Muscle of leg (tissue), 11 donors: ENCODE data around the gene RADIL. TPM values are rescaled to one million over a fixed set of nuclear protein-coding genes. Genes with fewer than 3 reads are reported as not detected.

ENCODE experiments used
- DNase-seq: peaks from one replicate; pipeline ENCODE4 v3.0.0; 2013
- H3K27ac ChIP-seq: one replicate; pipeline ENCODE4 v1.5.1; 2013; ENCODE audit warnings: mild to moderate bottlenecking, low read length, control low read depth
- H3K27me3 ChIP-seq: one replicate; pipeline ENCODE4 v1.6.1; 2013; ENCODE audit warnings: low read length; ENCODE audit not compliant: control insufficient read depth, insufficient read depth
- H3K36me3 ChIP-seq: one replicate; pipeline ENCODE4 v1.6.1; 2013; ENCODE audit warnings: low read length; ENCODE audit not compliant: control insufficient read depth, insufficient read depth
- H3K4me1 ChIP-seq: one replicate; pipeline ENCODE4 v1.6.1; 2013; ENCODE audit warnings: low read length; ENCODE audit not compliant: control insufficient read depth, insufficient read depth
- H3K4me3 ChIP-seq: one replicate; pipeline ENCODE4 v1.5.1; 2013; ENCODE audit warnings: low read length, control low read depth
- H3K9me3 ChIP-seq: replicated peaks from 2 replicates; pipeline ENCODE4 v1.6.1; 2013; ENCODE audit warnings: low read depth, low read length; ENCODE audit not compliant: control insufficient read depth
- WGBS: methylation state at CpG from one replicate; pipeline ENCODE4 v1.1.5; 2013; ENCODE audit warnings: missing lambda C conversion rate; ENCODE audit not compliant: insufficient coverage; 5-methylcytosine and 5-hydroxymethylcytosine counted together
- polyA plus RNA-seq, 8 donors: library from polyadenylated mRNA; unstranded; fragments of 120-200 nt; gene quantifications; one replicate each; pipeline versions ENCODE4 v1.2.1 to v1.2.3, GENCODE V29; 2013; ENCODE audit warnings: inconsistent platforms in 1 of 8, low replicate concordance in 1 of 8; ENCODE audit not compliant: insufficient read length in 8 of 8, insufficient read depth in 1 of 8
- total RNA-seq: library from RNA; stranded (reverse); fragments of 120-200 nt; gene quantifications from one replicate; pipeline ENCODE4 v1.2.4, GENCODE V29; 2013

RADIL gene
- total and polyA plus RNA-seq, 9 donors, result 3.0 to 5.3 (median 3.6) TPM

DNA sequence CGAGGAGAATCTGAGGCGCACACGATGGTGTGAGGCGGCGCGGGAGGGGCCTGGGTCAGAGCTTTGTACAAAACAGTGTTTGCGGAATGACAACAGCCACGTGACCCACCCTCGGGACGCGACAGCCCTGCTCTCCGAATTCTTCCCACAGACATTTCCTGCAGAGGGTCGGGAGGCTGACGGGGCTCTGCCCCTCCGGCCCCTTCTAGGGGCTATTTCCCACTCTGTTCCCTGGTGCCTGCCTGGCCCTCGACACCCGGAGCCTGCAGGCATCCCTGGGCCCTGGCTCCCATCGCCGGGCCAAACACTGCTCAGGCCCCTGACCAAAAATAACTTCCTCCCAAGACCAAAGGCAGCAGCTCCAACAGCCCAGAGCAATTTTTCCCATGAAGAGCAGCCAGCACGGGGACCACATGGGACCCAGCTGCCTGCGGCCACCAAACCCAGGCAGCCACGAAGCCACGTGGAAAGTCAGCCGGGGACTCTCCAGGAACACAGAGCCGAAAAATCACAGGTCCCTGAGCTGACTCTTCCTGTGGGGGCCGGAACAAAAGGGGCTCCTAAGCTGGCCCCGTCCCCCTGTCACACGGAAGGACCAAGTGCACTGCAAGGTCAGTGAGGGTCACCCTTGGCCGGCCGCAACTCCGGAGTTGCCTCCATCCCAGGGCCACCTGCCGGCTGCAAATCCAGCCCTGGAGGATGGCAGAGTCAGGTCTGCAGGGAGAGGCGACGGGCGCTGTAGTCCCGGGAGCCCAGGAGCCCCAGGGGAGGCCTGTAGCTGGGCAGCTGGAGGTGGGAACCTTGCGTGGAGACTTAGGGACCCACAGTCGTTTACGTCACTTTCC is 63.7 kb downstream of the RADIL start:
- Histone ChIP-seq H3K4me3 (no peak overlapping the region), H3K4me1 (peaks cover 33% of the 10 kb centered on the region), H3K27ac (peak overlapping the region; percentile 78), H3K36me3 (no peaks in the 10 kb centered on the region), H3K27me3 (no peaks in the 10 kb centered on the region), H3K9me3 (no peaks in the 10 kb centered on the region)
- 34% methylated on average over 33 of the region's 39 CpGs for WGBS
- DNase-seq, result peak; percentile 81

DNA sequence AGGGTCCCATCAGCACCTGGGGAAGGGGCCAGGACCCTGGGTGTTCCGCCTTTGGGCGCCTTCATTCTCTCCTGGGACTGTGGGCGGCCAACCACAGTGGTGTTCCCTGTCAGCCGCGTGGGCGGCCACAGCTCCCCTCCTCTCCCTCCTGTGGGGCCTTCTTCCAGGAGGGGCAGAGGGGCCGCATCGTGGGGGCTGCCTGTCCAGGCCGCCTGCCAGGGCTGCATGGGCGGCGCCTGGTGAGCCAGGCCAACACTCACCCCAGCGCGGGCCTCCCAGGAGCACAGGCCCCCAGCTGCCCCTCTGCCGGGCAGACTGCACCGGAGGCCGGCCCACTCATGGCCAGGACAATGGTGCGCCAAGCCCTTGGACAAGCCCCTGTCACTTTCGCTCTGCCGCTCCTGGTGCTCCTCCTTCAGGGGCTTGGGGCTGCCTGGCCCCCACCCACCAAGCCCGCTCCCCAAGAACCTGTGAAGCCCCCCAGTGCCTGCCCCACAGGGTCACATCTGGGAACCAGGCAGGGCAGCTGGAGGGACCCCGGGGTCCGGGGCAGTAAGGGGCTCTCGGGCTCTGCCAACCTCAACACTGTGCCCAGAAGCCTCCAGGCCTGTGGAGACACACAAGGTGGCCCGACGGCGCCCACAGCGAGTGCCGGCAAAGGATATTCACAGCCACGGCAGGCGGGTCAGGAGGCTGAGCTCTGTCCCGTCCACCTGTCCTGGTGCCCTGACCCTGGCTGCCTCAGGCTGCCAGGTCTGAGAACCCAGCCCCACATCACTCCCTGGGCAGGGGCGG is 65.3 kb downstream of the RADIL start:
- no peaks in the 10 kb centered on the region for H3K36me3 ChIP-seq
- no peaks in the 10 kb centered on the region for H3K27me3 ChIP-seq
- peaks cover 2% of the 10 kb centered on the region for H3K9me3 ChIP-seq
- 62% methylated on average over 21 of the region's 32 CpGs for WGBS
- DNase-seq, result no peak
- H3K4me1 ChIP-seq, result peaks cover 33% of the 10 kb centered on the region
- H3K4me3 ChIP-seq, result no peak overlapping the region
- no peak overlapping the region for H3K27ac ChIP-seq

DNA sequence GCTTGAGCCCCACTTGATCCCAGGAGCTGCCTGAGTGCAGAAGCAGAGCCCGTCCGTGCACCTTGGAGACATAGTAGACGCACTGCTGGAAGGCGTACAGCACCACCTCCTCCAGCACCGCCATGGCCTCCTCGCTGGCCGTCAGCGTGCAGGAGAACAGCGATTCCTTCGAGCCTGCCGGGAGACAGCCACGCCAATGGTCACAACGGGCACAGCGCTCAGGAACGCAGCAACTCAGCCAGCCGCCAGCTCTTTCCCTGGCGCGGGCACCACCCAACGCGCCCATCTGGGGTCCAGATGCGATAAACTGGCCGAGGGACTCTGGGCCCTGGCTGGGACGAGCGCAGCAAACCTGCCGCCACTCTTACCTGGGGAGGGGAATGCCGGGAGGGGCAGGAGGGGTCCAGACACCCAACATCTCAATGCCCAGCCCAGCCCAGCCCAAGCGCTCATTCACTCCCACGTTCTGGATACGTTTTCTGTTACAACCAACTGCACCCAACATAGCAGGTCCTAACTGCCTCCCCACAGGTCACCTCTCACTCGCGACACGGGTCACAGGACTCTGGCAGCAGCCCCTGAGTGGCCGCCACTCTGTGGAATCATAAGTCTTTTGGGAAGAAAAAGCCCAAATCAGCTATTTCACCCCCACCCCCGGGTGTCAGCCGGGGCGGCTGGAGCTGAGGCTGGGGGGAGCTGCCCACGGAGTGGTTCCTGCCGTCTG is 66.2 kb downstream of the RADIL start:
- peaks cover 2% of the 10 kb centered on the region for H3K9me3 ChIP-seq

GRCh38 chr7:4816419-4817080 is 67.0 kb downstream of the RADIL start:
- H3K36me3 ChIP-seq, result no peaks in the 10 kb centered on the region
- DNase-seq, result no peak

More for the DNA sequence above, 66.2 kb downstream of the RADIL start:
- peaks cover 33% of the 10 kb centered on the region for H3K4me1 ChIP-seq
- 82% methylated on average over 19 of the region's 38 CpGs for WGBS
- no peak overlapping the region for H3K4me3 ChIP-seq
- H3K27me3 ChIP-seq, result no peaks in the 10 kb centered on the region
- no peaks in the 10 kb centered on the region for H3K36me3 ChIP-seq
- H3K27ac ChIP-seq, result no peak overlapping the region
- no peak for DNase-seq

GRCh38 chr7:4815609-4816418 is 67.7 kb downstream of the RADIL start:
- WGBS, result 89% methylated on average over 36 of the region's 38 CpGs
- H3K4me1 ChIP-seq, result peaks cover 27% of the 10 kb centered on the region
- H3K27me3 ChIP-seq, result no peaks in the 10 kb centered on the region
- H3K36me3 ChIP-seq, result no peaks in the 10 kb centered on the region
- no peak for DNase-seq
- H3K4me3 ChIP-seq, result no peak overlapping the region
- no peak overlapping the region for H3K27ac ChIP-seq
- peaks cover 2% of the 10 kb centered on the region for H3K9me3 ChIP-seq

More at GRCh38 chr7:4816419-4817080, 67.0 kb downstream of the RADIL start:
- WGBS, result 90% methylated on average over 13 of the region's 26 CpGs
- Histone ChIP-seq H3K27ac (no peak overlapping the region), H3K4me3 (no peak overlapping the region), H3K27me3 (no peaks in the 10 kb centered on the region), H3K4me1 (peaks cover 33% of the 10 kb centered on the region), H3K9me3 (peaks cover 2% of the 10 kb centered on the region)

DNA sequence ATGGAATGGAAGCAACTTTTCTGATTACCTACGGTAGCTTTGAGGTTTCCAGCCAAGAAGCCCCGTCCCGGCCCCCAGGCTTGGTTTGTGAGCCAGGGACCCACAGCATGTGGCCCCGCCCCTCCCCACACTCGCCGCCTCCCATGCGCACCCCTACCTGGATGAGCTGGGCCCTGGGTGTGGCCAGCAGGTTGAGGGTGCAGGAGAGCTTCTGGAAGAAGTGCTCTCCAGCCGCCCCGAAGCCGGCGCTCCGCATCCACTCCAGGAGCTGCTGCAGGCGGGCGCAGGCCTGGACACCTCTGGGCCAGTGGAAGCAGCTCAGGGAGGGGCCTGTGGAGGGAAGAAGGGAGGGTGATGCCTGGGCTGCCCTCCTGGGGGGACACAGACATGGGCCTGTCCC is 68.4 kb downstream of the RADIL start:
- peaks cover 2% of the 10 kb centered on the region for H3K9me3 ChIP-seq
- no peak for DNase-seq
- H3K27me3 ChIP-seq, result peaks cover 2% of the 10 kb centered on the region
- no peak overlapping the region for H3K27ac ChIP-seq
- H3K4me3 ChIP-seq, result no peak overlapping the region
- H3K4me1 ChIP-seq, result peaks cover 20% of the 10 kb centered on the region
- no peaks in the 10 kb centered on the region for H3K36me3 ChIP-seq
- 91% methylated on average over 7 of the region's 14 CpGs for WGBS

- Histone ChIP-seq H3K4me3 (no peak overlapping the region), H3K4me1 (peaks cover 14% of the 10 kb centered on the region), H3K27ac (no peak overlapping the region), H3K9me3 (peaks cover 2% of the 10 kb centered on the region), H3K27me3 (peaks cover 4% of the 10 kb centered on the region), H3K36me3 (no peaks in the 10 kb centered on the region)
- no peak for DNase-seq
- WGBS, result 72% methylated on average over 13 of the region's 14 CpGs
Measured at GRCh38 chr7:4814433-4814832, 69.1 kb downstream of the RADIL start.

GRCh38 chr7:4809666-4810065 is 73.8 kb downstream of the RADIL start:
- DNase-seq, result no peak
- H3K27me3 ChIP-seq, result peaks cover 26% of the 10 kb centered on the region
- H3K27ac ChIP-seq, result no peak overlapping the region
- H3K4me1 ChIP-seq, result peaks cover 9% of the 10 kb centered on the region
- 91% methylated on average over 11 of the region's 14 CpGs for WGBS
- H3K36me3 ChIP-seq, result no peaks in the 10 kb centered on the region
- peaks cover 2% of the 10 kb centered on the region for H3K9me3 ChIP-seq
- no peak overlapping the region for H3K4me3 ChIP-seq

- H3K9me3 ChIP-seq, result peaks cover 2% of the 10 kb centered on the region
- peak overlapping the region; percentile 29 for H3K27ac ChIP-seq
- H3K4me3 ChIP-seq, result peak overlapping the region; percentile 3
- H3K4me1 ChIP-seq, result peaks cover 9% of the 10 kb centered on the region
- whole genome bisulfite sequencing, result 70% methylated on average over 36 of the region's 38 CpGs
- no peaks in the 10 kb centered on the region for H3K36me3 ChIP-seq
- H3K27me3 ChIP-seq, result peaks cover 26% of the 10 kb centered on the region
- DNase-seq, result peak; percentile 55
Measured at GRCh38 chr7:4809091-4809591, 74.4 kb downstream of the RADIL start.
